Sigmoid colon (tissue), 7 donors: ENCODE data around the gene MEAF6. TPM values are rescaled to one million over a fixed set of nuclear protein-coding genes. Genes with fewer than 3 reads are reported as not detected.

Experiments used
- DNase-seq: peaks from one replicate; pipeline ENCODE4 v3.0.0-alpha.2; 2019
- H3K27ac ChIP-seq, 4 donors: fragments of 200-600 bp; sonication (generic); one replicate each; pipeline ENCODE4 v1.5.1; 2016 to 2019; ENCODE audit warnings: mild to moderate bottlenecking in 1 of 4
- H3K27me3 ChIP-seq, 3 donors: fragments of 200-600 bp; sonication (generic); one replicate each; pipeline ENCODE4 v1.5.1; 2019; ENCODE audit warnings: mild to moderate bottlenecking in 1 of 3
- H3K36me3 ChIP-seq, 4 donors: fragments of 200-600 bp; sonication (generic); one replicate each; pipeline ENCODE4 v1.5.1; 2016 to 2019
- H3K4me1 ChIP-seq, 4 donors: fragments of 200-600 bp; sonication (generic); one replicate each; pipeline ENCODE4 v1.5.1; 2017 to 2019
- H3K4me3 ChIP-seq, 4 donors: fragments of 200-600 bp; sonication (generic); one replicate each; pipeline ENCODE4 v1.5.1; 2017 to 2019; ENCODE audit warnings: mild to moderate bottlenecking in 2 of 4, moderate library complexity in 1 of 4
- H3K9me3 ChIP-seq, 4 donors: fragments of 200-600 bp in 3 of 4; sonication (generic) in 3 of 4; one replicate each; pipeline versions ENCODE4 v1.5.1 to v1.6.1; 2013 to 2019
- CTCF ChIP-seq, 4 experiments: fragments of 450-650 bp in 3 of 4; fragments of 200-600 bp in 1 of 4; IDR thresholded peaks; one replicate each; pipeline ENCODE4 v1.5.1; 2016 to 2019; ENCODE audit warnings: antibody characterized with exemption in 4 of 4, mild to moderate bottlenecking in 3 of 4, moderate library complexity in 2 of 4
- EP300 ChIP-seq, 4 donors: sonication (generic); formaldehyde crosslinking; IDR thresholded peaks; one replicate each; pipeline ENCODE4 v1.6.1; 2017; ENCODE audit warnings: antibody characterized with exemption in 4 of 4
- POLR2A ChIP-seq, 2 donors: fragments of 450-650 bp; IDR thresholded peaks; one replicate each; pipeline ENCODE4 v1.6.1; 2016; ENCODE audit warnings: antibody characterized with exemption in 2 of 2, mild to moderate bottlenecking in 2 of 2, moderate library complexity in 2 of 2
- POLR2AphosphoS5 ChIP-seq, 4 donors: sonication (generic); formaldehyde crosslinking; IDR thresholded peaks; one replicate each; pipeline ENCODE4 v1.6.1; 2017; ENCODE audit warnings: antibody characterized with exemption in 4 of 4
- WGBS, 2 donors: extraction: QIAGEN DNeasy Blood & Tissue Kit; methylation state at CpG; one replicate each; pipeline ENCODE4 v1.1.7; 2013; 5-methylcytosine and 5-hydroxymethylcytosine counted together
- intact Hi-C: fragments of 100-400 bp; cut with DNase I; formaldehyde crosslinking; loops from one replicate; pipeline ENCODE4 v1.15.1; 2023
- polyA plus RNA-seq, 3 donors: library from polyadenylated mRNA; stranded (reverse); fragments of 200-250 nt; gene quantifications; one replicate each; pipeline ENCODE4 v1.2.3, GENCODE V29; 2013
- total RNA-seq, 4 donors: library from RNA; depleted of rRNA; stranded (reverse); fragments of >200 nt; gene quantifications; one replicate each; pipeline ENCODE4 v1.1.0, GENCODE V29; 2016
- donor health status: healthy with polysubstance abuse.
- donor health status: Bipolar disorder and iron deficiency.
- donor health status: healthy.

MEAF6 gene
- total and polyA plus RNA-seq, 7 donors = 43.0 to 84.5 (median 64.0) TPM

GRCh38 chr1:37472994-37473393 is 41.6 kb downstream of the MEAF6 start:
- intact Hi-C loops = loop anchor here (10.0 kb wide), 1 partner anchor 532 kb away; the partner anchor contains the start of gene FHL3
- 47 to 75% methylated on average over 1 of the region's 1 CpG for WGBS, 2 donors
- H3K36me3 ChIP-seq = peaks cover 0 to 6% (median 0%) of the 10 kb centered on the region in 4 donors
- H3K27ac ChIP-seq = peak overlapping the region; percentile 94 to 99 (median 96)
- H3K4me1 ChIP-seq = peaks cover 0 to 69% (median 64%) of the 10 kb centered on the region in 4 donors
- H3K27me3 ChIP-seq = no peaks in the 10 kb centered on the region
- DNase-seq = no peak
- no peaks in the 10 kb centered on the region for H3K9me3 ChIP-seq
- TF ChIP-seq POLR2AphosphoS5 (IDR thresholded peaks at IDR 0.05) = no peak
- TF ChIP-seq POLR2A (IDR thresholded peaks at IDR 0.05) = no peak
- no peak for TF ChIP-seq EP300 (IDR thresholded peaks at IDR 0.05)
- no peak for TF ChIP-seq CTCF (IDR thresholded peaks at IDR 0.05)
- H3K4me3 ChIP-seq = no peak overlapping the region

- Histone ChIP-seq H3K36me3 (no peaks in the 10 kb centered on the region), H3K9me3 (no peaks in the 10 kb centered on the region), H3K27me3 (no peaks in the 10 kb centered on the region), H3K27ac (peak overlapping the region; percentile 94 to 99 (median 96)), H3K4me3 (no peak overlapping the region), H3K4me1 (peaks cover 0 to 61% (median 57%) of the 10 kb centered on the region in 4 donors)
- DNase-seq = no peak
- WGBS, 2 donors = 76 to 83% methylated on average over 7 of the region's 7 CpGs
- no peak for TF ChIP-seq POLR2AphosphoS5 (IDR thresholded peaks at IDR 0.05)
- no peak for TF ChIP-seq EP300 (IDR thresholded peaks at IDR 0.05)
- no peak for TF ChIP-seq POLR2A (IDR thresholded peaks at IDR 0.05)
- no peak for TF ChIP-seq CTCF (IDR thresholded peaks at IDR 0.05)
- intact Hi-C loops = loop anchor here (10.0 kb wide), 1 partner anchor 533 kb away; the partner anchor contains the start of gene FHL3
These were observed 42.3 kb downstream of the MEAF6 start for GRCh38 chr1:37472281-37472680.

GRCh38 chr1:37471345-37472231 is 43.0 kb downstream of the MEAF6 start:
- H3K4me1 ChIP-seq = peaks cover 0 to 54% (median 50%) of the 10 kb centered on the region in 4 donors
- WGBS, 2 donors = 14 to 37% methylated on average over 13 of the region's 13 CpGs
- TF ChIP-seq POLR2AphosphoS5 (IDR thresholded peaks at IDR 0.05) = peak in 3 of 4 donors; percentile 38 to 75 (median 58)
- TF ChIP-seq CTCF (IDR thresholded peaks at IDR 0.05) = no peak
- peak in 1 of 2 donors; percentile 16 for TF ChIP-seq POLR2A (IDR thresholded peaks at IDR 0.05)
- peak overlapping the region in 3 of 4 donors; percentile 22 to 27 (median 23) for H3K4me3 ChIP-seq
- no peaks in the 10 kb centered on the region for H3K9me3 ChIP-seq
- DNase-seq = peak; percentile 91
- H3K36me3 ChIP-seq = no peaks in the 10 kb centered on the region
- no peaks in the 10 kb centered on the region for H3K27me3 ChIP-seq
- H3K27ac ChIP-seq = peak overlapping the region; percentile 94 to 99 (median 96)
- intact Hi-C loops = loop anchor here (2.0 to 10.0 kb wide), 2 partner anchors 15 to 533 kb away; partner anchors contain the start of gene FHL3

- Histone ChIP-seq H3K36me3 (no peaks in the 10 kb centered on the region), H3K27ac (no peak overlapping the region), H3K4me3 (no peak overlapping the region), H3K27me3 (no peaks in the 10 kb centered on the region), H3K9me3 (no peaks in the 10 kb centered on the region), H3K4me1 (peaks cover 0 to 36% (median 34%) of the 10 kb centered on the region in 4 donors)
- DNase-seq = no peak
- intact Hi-C loops = no loop called here
- 89% methylated on average over 3 of the region's 3 CpGs for WGBS, 2 donors
- no peak for TF ChIP-seq EP300 (IDR thresholded peaks at IDR 0.05)
- no peak for TF ChIP-seq POLR2A (IDR thresholded peaks at IDR 0.05)
- TF ChIP-seq CTCF (IDR thresholded peaks at IDR 0.05) = no peak
- TF ChIP-seq POLR2AphosphoS5 (IDR thresholded peaks at IDR 0.05) = no peak
These were observed 45.2 kb downstream of the MEAF6 start for GRCh38 chr1:37469386-37469785.
